Keratinocyte (primary cell): Measurements from ENCODE around the gene TMEM61. TPM values are rescaled to one million over a fixed set of nuclear protein-coding genes. Genes with fewer than 3 reads are reported as not detected.

Source experiments
- DNase-seq: peaks from one replicate; pipeline ENCODE4 v3.0.0-alpha.2; 2011; ENCODE audit warnings: low read depth, missing footprints, low spot score
- FAIRE-seq: peaks from 2 replicates; lab custom pipeline; 2011; peaks lifted over from hg19 to GRCh38; lab: Jason Lieb, UNC
- H2AFZ ChIP-seq: 2 replicates; pipeline ENCODE4 v1.6.0; 2012; ENCODE audit warnings: low read length, control low read depth, inconsistent platforms; ENCODE audit not compliant: control insufficient read depth
- H3K27ac ChIP-seq: 2 replicates; pipeline ENCODE4 v1.5.1; 2011; ENCODE audit warnings: low read length; ENCODE audit not compliant: control insufficient read depth, insufficient read depth
- H3K27me3 ChIP-seq: 3 replicates; pipeline ENCODE4 v1.6.0; 2011; ENCODE audit warnings: low read length; ENCODE audit not compliant: control insufficient read depth, insufficient read depth; ENCODE audit errors: extremely low read depth
- H3K36me3 ChIP-seq, 2 experiments: 2 replicates in 1 of 2; 3 replicates in 1 of 2; pipeline ENCODE4 v1.5.1; 2011; ENCODE audit warnings: low read length in 2 of 2, mild to moderate bottlenecking in 1 of 2; ENCODE audit not compliant: control insufficient read depth in 2 of 2, insufficient read depth in 2 of 2; ENCODE audit errors: extremely low read depth in 1 of 2
- H3K4me1 ChIP-seq: 3 replicates; pipeline ENCODE4 v1.5.1; 2011; ENCODE audit warnings: low read length; ENCODE audit not compliant: control insufficient read depth, insufficient read depth; ENCODE audit errors: extremely low read depth
- H3K4me2 ChIP-seq: 3 replicates; pipeline ENCODE4 v1.6.0; 2011; ENCODE audit warnings: low read depth, low read length; ENCODE audit not compliant: control insufficient read depth, insufficient read depth; ENCODE audit errors: extremely low read depth
- H3K4me3 ChIP-seq, 3 experiments: fragments of 200-600 bp in 1 of 3; sonication (generic) in 1 of 3; 2 replicates in 2 of 3; 3 replicates in 1 of 3; pipeline ENCODE4 v1.5.1; 2011 to 2016; ENCODE audit warnings: low read length in 3 of 3, mild to moderate bottlenecking in 3 of 3, control low read depth in 2 of 3, inconsistent platforms in 1 of 3, low read depth in 1 of 3, mixed read lengths in 1 of 3, mixed run types in 1 of 3, moderate library complexity in 1 of 3; ENCODE audit not compliant: control insufficient read depth in 2 of 3, insufficient read depth in 2 of 3; ENCODE audit errors: extremely low read depth in 1 of 3
- H3K79me2 ChIP-seq: 2 replicates; pipeline ENCODE4 v1.6.0; 2012; ENCODE audit warnings: low read length; ENCODE audit not compliant: control insufficient read depth, insufficient read depth
- H3K9ac ChIP-seq: 3 replicates; pipeline ENCODE4 v1.6.0; 2011; ENCODE audit warnings: low read length; ENCODE audit not compliant: control insufficient read depth, insufficient read depth; ENCODE audit errors: extremely low read depth
- H3K9me1 ChIP-seq: 3 replicates; pipeline ENCODE4 v1.6.0; 2011; ENCODE audit warnings: low read length; ENCODE audit not compliant: control insufficient read depth, insufficient read depth; ENCODE audit errors: extremely low read depth
- H3K9me3 ChIP-seq: 2 replicates; pipeline ENCODE4 v1.5.1; 2012; ENCODE audit warnings: low read depth, low read length; ENCODE audit not compliant: control insufficient read depth
- H4K20me1 ChIP-seq: 3 replicates; pipeline ENCODE4 v1.6.0; 2011; ENCODE audit warnings: low read length; ENCODE audit not compliant: control insufficient read depth, insufficient read depth; ENCODE audit errors: extremely low read depth
- EZH2 ChIP-seq: IDR thresholded peaks from one replicate; pipeline ENCODE4 v1.6.1; 2012; ENCODE audit warnings: inconsistent platforms, mild to moderate bottlenecking, low read length, moderate library complexity
- dilution Hi-C: fragments of 300-500 bp; cut with MboI; formaldehyde crosslinking; loops from one replicate; pipeline ENCODE4 v1.7.0; 2020; ENCODE audit warnings: low sequenced_read_pairs; ENCODE audit not compliant: extremely low pct_ligation_motif_present
- polyA plus RNA-seq, 5 experiments: library from polyadenylated mRNA; depleted of rRNA in 3 of 5; stranded (reverse) in 3 of 5; stranded (forward) in 1 of 5; unstranded in 1 of 5; fragments of >200 nt; gene quantifications; 1 replicate in 1 of 5; 2 replicates in 3 of 5; 3 replicates in 1 of 5; pipeline versions ENCODE4 v1.2.1 to v1.2.3, GENCODE V29; 2011 to 2012; ENCODE audit warnings: missing spikeins in 2 of 5, low read depth in 1 of 5, low replicate concordance in 1 of 5
- TF ChIP-seq, protein P1 (sequence below), 3 experiments: IDR thresholded peaks in 1 of 3; conservative IDR thresholded peaks in 1 of 3; optimal IDR thresholded peaks in 1 of 3; 2 replicates in 2 of 3; 3 replicates in 1 of 3; pipeline versions ENCODE3 to v1.5.1; 2011; ENCODE audit warnings: low read length in 3 of 3, mild to moderate bottlenecking in 3 of 3, moderate library complexity in 2 of 3, control low read depth in 1 of 3, inconsistent platforms in 1 of 3; ENCODE audit not compliant: insufficient read depth in 2 of 3; ENCODE audit errors: extremely low read depth in 1 of 3

TMEM61 gene
- polyA plus RNA-seq, 1 donor (not counting 4 experiments of a cell fraction or from before 2014, with no cell fraction given), result 1.0 TPM

DNA sequence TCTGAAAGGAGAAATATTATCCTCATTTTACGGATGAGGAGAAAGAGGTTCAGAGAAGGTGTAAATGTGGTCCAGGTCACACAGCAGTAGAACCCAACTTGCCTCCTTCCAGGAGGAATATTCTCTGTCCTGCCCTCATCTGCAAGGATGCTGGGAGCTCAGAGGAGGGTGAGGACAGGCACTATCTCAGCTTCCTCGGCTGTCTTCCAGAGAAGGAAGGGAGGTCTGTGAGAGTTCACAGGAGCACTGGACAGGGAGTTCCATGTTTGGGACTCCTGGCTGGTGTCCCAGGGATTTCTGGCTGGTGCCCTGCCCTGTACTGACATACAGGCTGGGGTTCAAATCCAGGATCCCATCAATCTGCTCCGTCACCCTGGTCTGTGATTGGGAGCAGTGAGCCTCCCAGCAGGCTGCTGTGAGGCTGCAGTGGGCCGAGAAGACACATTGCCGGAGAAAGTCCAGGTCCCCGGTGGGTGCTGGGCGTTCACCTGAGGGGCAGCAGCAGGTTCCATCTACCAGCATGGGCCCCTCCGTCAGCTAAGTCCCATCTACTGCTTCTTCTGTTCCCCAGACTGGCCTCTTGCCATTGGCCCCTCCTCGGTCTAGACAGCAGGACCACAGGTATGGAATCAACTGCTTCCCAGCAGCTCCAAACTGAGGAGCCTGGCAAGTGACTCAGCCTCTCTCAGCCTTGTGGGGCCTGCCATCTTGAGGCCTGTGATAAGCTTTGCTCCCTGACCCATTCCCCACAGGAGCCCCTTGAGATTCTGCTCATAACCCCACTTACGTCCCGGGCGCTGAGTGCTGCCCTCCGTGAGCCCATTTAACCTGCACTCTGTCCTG is 9.8 kb downstream of the TMEM61 start:
- no peak overlapping the region for H3K4me3 ChIP-seq
- H3K4me2 ChIP-seq, result no peak overlapping the region
- H3K9me1 ChIP-seq, result no peaks in the 10 kb centered on the region
- TF ChIP-seq EZH2, result no peak
- TF ChIP-seq, protein P1, sequence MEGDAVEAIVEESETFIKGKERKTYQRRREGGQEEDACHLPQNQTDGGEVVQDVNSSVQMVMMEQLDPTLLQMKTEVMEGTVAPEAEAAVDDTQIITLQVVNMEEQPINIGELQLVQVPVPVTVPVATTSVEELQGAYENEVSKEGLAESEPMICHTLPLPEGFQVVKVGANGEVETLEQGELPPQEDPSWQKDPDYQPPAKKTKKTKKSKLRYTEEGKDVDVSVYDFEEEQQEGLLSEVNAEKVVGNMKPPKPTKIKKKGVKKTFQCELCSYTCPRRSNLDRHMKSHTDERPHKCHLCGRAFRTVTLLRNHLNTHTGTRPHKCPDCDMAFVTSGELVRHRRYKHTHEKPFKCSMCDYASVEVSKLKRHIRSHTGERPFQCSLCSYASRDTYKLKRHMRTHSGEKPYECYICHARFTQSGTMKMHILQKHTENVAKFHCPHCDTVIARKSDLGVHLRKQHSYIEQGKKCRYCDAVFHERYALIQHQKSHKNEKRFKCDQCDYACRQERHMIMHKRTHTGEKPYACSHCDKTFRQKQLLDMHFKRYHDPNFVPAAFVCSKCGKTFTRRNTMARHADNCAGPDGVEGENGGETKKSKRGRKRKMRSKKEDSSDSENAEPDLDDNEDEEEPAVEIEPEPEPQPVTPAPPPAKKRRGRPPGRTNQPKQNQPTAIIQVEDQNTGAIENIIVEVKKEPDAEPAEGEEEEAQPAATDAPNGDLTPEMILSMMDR (optimal IDR thresholded peaks at IDR 0.05 in 1 of 3, IDR thresholded peaks at IDR 0.05 in 1 of 3, conservative IDR thresholded peaks at IDR 0.05 in 1 of 3; ENCODE audit: extremely low read depth in 1 of 3, insufficient read depth in 2 of 3, low read length in 3 of 3), result peak in 2 of 3 experiments; percentile 11 to 12
- H3K36me3 ChIP-seq, result no peaks in the 10 kb centered on the region
- no peaks in the 10 kb centered on the region for H3K27me3 ChIP-seq
- H4K20me1 ChIP-seq, result no peaks in the 10 kb centered on the region
- no peaks in the 10 kb centered on the region for H3K9me3 ChIP-seq
- FAIRE-seq (no peak), DNase-seq (no peak)
- no peak overlapping the region for H2AFZ ChIP-seq
- no peak overlapping the region for H3K27ac ChIP-seq
- dilution Hi-C loops, result no loop called here
- no peaks in the 10 kb centered on the region for H3K4me1 ChIP-seq
- H3K79me2 ChIP-seq, result no peaks in the 10 kb centered on the region
- H3K9ac ChIP-seq, result no peak overlapping the region

DNA sequence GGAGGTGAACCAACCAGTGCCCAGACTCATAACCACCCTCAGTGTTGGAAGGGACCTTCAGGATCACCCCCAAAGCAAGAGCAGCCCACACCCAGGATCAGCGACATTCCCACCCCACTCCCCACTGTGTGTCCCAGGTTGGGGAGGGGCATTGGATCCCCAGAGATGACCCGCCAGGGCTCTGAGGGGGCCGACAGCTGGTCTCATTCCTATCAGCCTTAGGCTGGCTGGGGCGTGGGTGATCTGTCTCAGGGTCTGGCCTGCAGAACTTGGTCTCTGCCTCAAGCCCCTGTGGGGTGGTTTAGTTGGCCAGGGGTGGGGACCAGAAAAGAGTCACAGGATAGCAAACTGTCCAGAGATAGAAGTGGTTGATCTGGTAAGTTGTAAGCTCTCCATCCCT is 10.5 kb downstream of the TMEM61 start:
- Histone ChIP-seq H4K20me1 (no peaks in the 10 kb centered on the region), H3K9me3 (no peaks in the 10 kb centered on the region), H3K9me1 (no peaks in the 10 kb centered on the region), H3K36me3 (no peaks in the 10 kb centered on the region), H3K27me3 (no peaks in the 10 kb centered on the region), H3K9ac (no peak overlapping the region), H3K27ac (no peak overlapping the region), H3K4me1 (no peaks in the 10 kb centered on the region), H2AFZ (no peak overlapping the region), H3K4me3 (no peak overlapping the region), H3K79me2 (no peaks in the 10 kb centered on the region), H3K4me2 (no peak overlapping the region)
- FAIRE-seq, result no peak
- TF ChIP-seq EZH2, result no peak
- TF ChIP-seq, protein P1 (optimal IDR thresholded peaks at IDR 0.05 in 1 of 3, IDR thresholded peaks at IDR 0.05 in 1 of 3, conservative IDR thresholded peaks at IDR 0.05 in 1 of 3; ENCODE audit: extremely low read depth in 1 of 3, insufficient read depth in 2 of 3, low read length in 3 of 3), result no peak
- no peak for DNase-seq
- dilution Hi-C loops, result no loop called here
